OCI-LY3 (cell line): ENCODE results near the gene TNFRSF8.

Source experiments
- H2AFZ ChIP-seq: fragments of 200-600, 300-600 bp; shearing (Covaris generic); 2 replicates; pipeline ENCODE4 v1.6.0; 2014; ENCODE audit warnings: antibody characterized with exemption, low read depth, low read length
- H3K27ac ChIP-seq: fragments of 200-600, 300-600 bp; sonication (generic); 2 replicates; pipeline ENCODE4 v1.5.1; 2014; ENCODE audit warnings: mild to moderate bottlenecking, low read length, moderate library complexity, mixed read lengths
- H3K27me3 ChIP-seq: fragments of 200-600, 300-600 bp; sonication (generic); 2 replicates; pipeline ENCODE4 v1.6.1; 2014; ENCODE audit warnings: low read depth, low read length, mixed read lengths
- H3K36me3 ChIP-seq: fragments of 200-600, 300-600 bp; sonication (generic); replicated peaks from 2 replicates; pipeline ENCODE3; 2014; ENCODE audit warnings: low read depth, low read length, mixed read lengths
- H3K4me1 ChIP-seq: fragments of 300-600, 200-600 bp; sonication (generic); 2 replicates; pipeline ENCODE4 v1.6.1; 2014; ENCODE audit warnings: low read length, mixed read lengths
- H3K4me2 ChIP-seq: fragments of 200-600, 300-600 bp; sonication (generic); 2 replicates; pipeline ENCODE4 v1.6.1; 2014; ENCODE audit warnings: low read length, mixed read lengths
- H3K4me3 ChIP-seq: fragments of 300-600, 200-600 bp; sonication (generic); 2 replicates; pipeline ENCODE4 v1.5.1; 2014; ENCODE audit warnings: antibody characterized with exemption, mild to moderate bottlenecking, low read length, moderate library complexity
- H3K79me2 ChIP-seq: fragments of 300-600, 200-600 bp; shearing (Covaris generic); 2 replicates; pipeline ENCODE4 v1.6.1; 2014; ENCODE audit warnings: mild to moderate bottlenecking, low read length, mixed read lengths
- H3K9ac ChIP-seq: fragments of 300-600, 200-600 bp; shearing (Covaris generic); 2 replicates; pipeline ENCODE4 v1.6.0; 2014; ENCODE audit warnings: mild to moderate bottlenecking, low read length, moderate library complexity
- H3K9me3 ChIP-seq: fragments of 200-600, 300-600 bp; shearing (Covaris generic); 2 replicates; pipeline ENCODE4 v1.6.1; 2014; ENCODE audit warnings: low read length, mixed read lengths; ENCODE audit not compliant: insufficient read depth
- H4K20me1 ChIP-seq: fragments of 200-600, 300-600 bp; sonication (generic); 2 replicates; pipeline ENCODE4 v1.6.1; 2016; ENCODE audit warnings: low read length, mixed read lengths; ENCODE audit not compliant: insufficient read depth
- EZH2phosphoT487 ChIP-seq: fragments of 200-600 bp; shearing (Covaris generic); IDR thresholded peaks from 2 replicates; pipeline ENCODE4 v1.6.1; 2018; ENCODE audit warnings: antibody characterized with exemption, mixed run types, low read depth
- TF ChIP-seq, protein P1 (sequence below): fragments of 200-600, 300-600 bp; sonication (generic); IDR thresholded peaks from 2 replicates; pipeline ENCODE4 v1.5.1; 2014; ENCODE audit warnings: antibody characterized with exemption, low read length, low read depth

Gene TNFRSF8

DNA sequence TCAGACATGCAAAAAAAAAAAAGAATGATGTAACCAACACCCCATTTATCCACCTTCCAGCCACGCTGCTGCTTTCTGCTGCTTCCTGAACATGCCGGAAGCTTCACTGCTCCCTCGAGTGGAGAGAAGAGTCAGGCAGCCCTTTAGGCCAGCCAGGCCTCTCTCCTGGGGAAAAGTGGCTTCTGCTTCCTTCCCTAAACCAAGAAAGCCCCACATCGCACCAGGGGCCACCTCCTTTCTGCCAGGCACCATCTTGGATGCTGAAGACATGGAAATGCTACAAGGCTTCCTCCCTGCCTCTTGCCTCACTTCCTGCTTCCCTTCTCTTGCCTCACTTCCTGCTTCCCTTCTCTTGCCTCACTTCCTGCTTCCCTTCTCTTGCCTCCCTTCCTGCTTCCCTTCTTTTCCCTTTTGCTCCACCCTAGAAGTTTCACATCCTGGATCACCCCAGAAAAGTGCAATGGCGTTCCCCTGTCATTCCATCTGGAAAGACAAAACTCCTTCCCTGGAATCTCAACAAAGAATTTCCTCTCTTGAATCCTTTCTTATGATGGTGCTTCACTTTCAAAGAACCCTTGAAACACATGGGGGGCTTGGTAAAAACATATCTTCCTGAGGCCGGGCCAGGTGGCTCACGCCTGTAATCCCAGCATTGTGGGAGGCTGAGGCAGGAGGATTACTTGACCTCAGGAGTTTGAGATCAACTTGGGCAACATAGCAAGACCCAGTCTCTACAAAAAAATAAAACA lies 18.7 kb downstream of the TNFRSF8 start:
- Histone ChIP-seq H3K4me1 (peaks cover 13% of the 10 kb centered on the region), H3K4me3 (no peak overlapping the region), H3K79me2 (no peaks in the 10 kb centered on the region), H3K27me3 (peaks cover 20% of the 10 kb centered on the region), H4K20me1 (no peaks in the 10 kb centered on the region), H3K9me3 (no peaks in the 10 kb centered on the region), H3K27ac (no peak overlapping the region), H2AFZ (0 out of 2 replicates have a peak overlapping the region, but pooled peaks have one; percentile 21), H3K4me2 (no peak overlapping the region), H3K36me3 (no peaks in the 10 kb centered on the region), H3K9ac (no peak overlapping the region)
- TF ChIP-seq EZH2phosphoT487, result no peak
- TF ChIP-seq, protein P1, sequence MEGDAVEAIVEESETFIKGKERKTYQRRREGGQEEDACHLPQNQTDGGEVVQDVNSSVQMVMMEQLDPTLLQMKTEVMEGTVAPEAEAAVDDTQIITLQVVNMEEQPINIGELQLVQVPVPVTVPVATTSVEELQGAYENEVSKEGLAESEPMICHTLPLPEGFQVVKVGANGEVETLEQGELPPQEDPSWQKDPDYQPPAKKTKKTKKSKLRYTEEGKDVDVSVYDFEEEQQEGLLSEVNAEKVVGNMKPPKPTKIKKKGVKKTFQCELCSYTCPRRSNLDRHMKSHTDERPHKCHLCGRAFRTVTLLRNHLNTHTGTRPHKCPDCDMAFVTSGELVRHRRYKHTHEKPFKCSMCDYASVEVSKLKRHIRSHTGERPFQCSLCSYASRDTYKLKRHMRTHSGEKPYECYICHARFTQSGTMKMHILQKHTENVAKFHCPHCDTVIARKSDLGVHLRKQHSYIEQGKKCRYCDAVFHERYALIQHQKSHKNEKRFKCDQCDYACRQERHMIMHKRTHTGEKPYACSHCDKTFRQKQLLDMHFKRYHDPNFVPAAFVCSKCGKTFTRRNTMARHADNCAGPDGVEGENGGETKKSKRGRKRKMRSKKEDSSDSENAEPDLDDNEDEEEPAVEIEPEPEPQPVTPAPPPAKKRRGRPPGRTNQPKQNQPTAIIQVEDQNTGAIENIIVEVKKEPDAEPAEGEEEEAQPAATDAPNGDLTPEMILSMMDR, result no peak

DNA sequence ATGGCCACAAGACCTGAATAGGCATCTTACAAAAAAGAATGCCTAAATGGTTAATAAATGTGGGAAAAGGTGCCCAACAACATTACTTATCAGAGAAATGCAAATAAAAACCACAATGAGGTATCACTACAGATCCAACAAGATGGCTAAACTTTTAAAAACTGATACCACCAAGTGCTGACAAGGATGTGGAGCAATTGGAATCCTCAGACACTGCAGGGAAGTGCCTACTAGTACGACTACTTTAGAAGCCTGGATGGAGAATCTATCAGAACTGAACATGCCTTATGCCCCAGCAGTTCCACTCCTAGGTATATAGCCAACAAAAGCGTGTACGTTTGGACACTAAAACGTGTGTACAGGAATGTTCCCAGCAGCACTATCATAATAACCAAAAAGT lies 19.9 kb downstream of the TNFRSF8 start:
- no peaks in the 10 kb centered on the region for H3K9me3 ChIP-seq
- H3K36me3 ChIP-seq, result no peaks in the 10 kb centered on the region
- TF ChIP-seq, protein P1, result no peak
- no peak for TF ChIP-seq EZH2phosphoT487
- no peak overlapping the region for H2AFZ ChIP-seq
- peaks cover 21% of the 10 kb centered on the region for H3K4me1 ChIP-seq
- H3K27me3 ChIP-seq, result peaks cover 8% of the 10 kb centered on the region
- no peak overlapping the region for H3K9ac ChIP-seq
- no peak overlapping the region for H3K27ac ChIP-seq
- no peak overlapping the region for H3K4me2 ChIP-seq
- no peak overlapping the region for H3K4me3 ChIP-seq
- H4K20me1 ChIP-seq, result no peaks in the 10 kb centered on the region
- H3K79me2 ChIP-seq, result no peaks in the 10 kb centered on the region

DNA sequence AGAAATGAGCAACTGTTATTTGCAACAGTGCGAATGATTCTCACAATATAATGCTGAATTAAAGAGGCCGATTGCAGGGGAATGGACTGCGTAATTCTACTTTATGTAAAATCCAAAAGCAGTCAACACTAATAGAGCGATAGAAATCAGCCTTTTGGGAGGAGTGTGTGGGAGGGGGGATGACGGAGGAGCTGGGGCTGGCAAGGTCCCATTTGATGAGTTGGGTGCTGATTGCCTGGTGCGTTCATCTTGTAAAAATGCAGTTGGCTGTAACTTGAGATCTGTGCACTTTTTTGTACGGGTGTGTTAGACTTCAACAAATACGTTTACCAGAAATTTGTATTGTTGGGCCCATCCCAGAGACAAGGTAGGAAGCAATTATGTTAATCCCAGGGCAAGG lies 20.7 kb downstream of the TNFRSF8 start:
- H4K20me1 ChIP-seq, result no peaks in the 10 kb centered on the region
- H3K9me3 ChIP-seq, result no peaks in the 10 kb centered on the region
- H3K36me3 ChIP-seq, result no peaks in the 10 kb centered on the region
- no peak overlapping the region for H3K4me2 ChIP-seq
- no peak overlapping the region for H3K9ac ChIP-seq
- peaks cover 2% of the 10 kb centered on the region for H3K27me3 ChIP-seq
- no peak for TF ChIP-seq EZH2phosphoT487
- TF ChIP-seq, protein P1, result no peak
- H3K4me1 ChIP-seq, result peaks cover 24% of the 10 kb centered on the region
- no peak overlapping the region for H3K27ac ChIP-seq
- no peaks in the 10 kb centered on the region for H3K79me2 ChIP-seq
- H2AFZ ChIP-seq, result no peak overlapping the region
- H3K4me3 ChIP-seq, result no peak overlapping the region

DNA sequence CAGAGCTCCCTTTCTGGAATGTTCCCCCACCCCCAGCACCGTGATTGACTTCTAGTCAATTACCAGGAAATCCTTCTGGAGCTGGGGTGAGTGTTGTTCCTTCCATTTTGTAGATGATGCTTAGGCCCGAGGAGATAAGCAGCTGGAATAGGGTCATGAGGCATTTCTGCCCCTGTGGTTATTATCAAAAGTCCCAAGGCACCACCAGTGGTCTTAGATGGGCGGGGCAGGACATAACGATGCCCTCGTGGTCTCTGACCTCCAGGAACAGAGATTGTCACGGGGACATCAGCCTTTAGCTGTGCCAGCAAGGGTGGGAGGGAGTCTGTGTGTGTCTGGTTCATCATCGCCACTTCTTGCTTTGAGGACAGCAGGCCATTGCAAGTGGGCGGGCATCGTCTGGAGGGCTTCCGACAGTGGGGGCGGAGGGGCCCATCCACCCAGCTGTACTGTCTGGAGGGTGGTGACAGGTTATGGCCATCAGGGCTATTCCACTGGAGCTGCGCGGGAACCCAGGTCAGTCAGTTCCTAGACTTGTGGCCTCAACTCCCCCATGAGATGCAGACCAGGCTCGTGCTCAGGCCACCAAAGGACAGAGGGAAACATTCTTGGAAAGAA lies 22.6 kb downstream of the TNFRSF8 start:
- Histone ChIP-seq H3K27me3 (no peaks in the 10 kb centered on the region), H3K9ac (no peak overlapping the region), H3K27ac (no peak overlapping the region), H4K20me1 (no peaks in the 10 kb centered on the region), H3K4me2 (no peak overlapping the region), H3K36me3 (no peaks in the 10 kb centered on the region), H3K4me1 (peaks cover 21% of the 10 kb centered on the region), H3K4me3 (no peak overlapping the region), H3K9me3 (no peaks in the 10 kb centered on the region), H3K79me2 (no peaks in the 10 kb centered on the region), H2AFZ (no peak overlapping the region)
- TF ChIP-seq, protein P1, result no peak
- TF ChIP-seq EZH2phosphoT487, result no peak
